Measurements from ENCODE around the gene SLC44A3. TPM values are rescaled to one million over a fixed set of nuclear protein-coding genes. Genes with fewer than 3 reads are reported as not detected.

The SLC44A3 gene
- total and polyA plus RNA-seq, 2 of the 4 experiments (the other 2 are of a cell fraction): 0.31 to 0.54 TPM

- Histone ChIP-seq H3K23ac (ENCODE audit: low read depth, low read length) (no peak overlapping the region), H2BK5ac (ENCODE audit: low read depth, low read length, poor library complexity, severe bottlenecking) (no peak overlapping the region), H2AK9ac (replicated peaks; ENCODE audit: low read depth, low read length, poor library complexity) (no peak overlapping the region), H2BK120ac (ENCODE audit: low read depth, low read length) (peak overlapping the region; percentile 0; the same call in 1 of the 2 replicates), H4K20me1 (ENCODE audit: insufficient read depth, low read length) (no peaks in the 10 kb centered on the region; the same call in 1 of the 2 replicates), H3K9ac (ENCODE audit: low read depth, low read length) (no peak overlapping the region), H2BK20ac (ENCODE audit: low read depth, low read length) (peak overlapping the region; percentile 65), H3K36me3 (ENCODE audit: control insufficient read depth, insufficient read depth, low read length) (no peaks in the 10 kb centered on the region), H4K5ac (ENCODE audit: low read depth, low read length) (no peak overlapping the region), H3K9me1 (ENCODE audit: insufficient read depth, low read length) (peaks cover 21% of the 10 kb centered on the region), H4K8ac (ENCODE audit: low read depth in 2 of 2, low read length in 2 of 2) (0 out of 4 replicates have a peak overlapping the region, but pooled peaks of 1 of the 2 experiments have one; percentile 19), H3K27ac (ENCODE audit: insufficient read depth, low read length) (no peak overlapping the region), H3K4me1 (ENCODE audit: control insufficient read depth, insufficient read depth, low read length) (peaks cover 13% of the 10 kb centered on the region), H3K56ac (ENCODE audit: extremely low read depth, insufficient read depth, low read length) (no peak overlapping the region), H3K79me1 (ENCODE audit: low read depth in 1 of 2, low read length in 2 of 2) (peaks cover 0 to 23% of the 10 kb centered on the region in 2 experiments; a peak in 2 of 4 replicates), H3K4me3 (ENCODE audit: insufficient read depth, low read depth, low read length) (no peak overlapping the region), H3K4ac (ENCODE audit: low read depth, low read length) (peak overlapping the region; percentile 56; the same call in 1 of the 2 replicates), H3K27me3 (ENCODE audit: control insufficient read depth, insufficient read depth, low read length) (no peaks in the 10 kb centered on the region), H3K18ac (ENCODE audit: low read depth, low read length) (no peak overlapping the region), H3K14ac (replicated peaks; ENCODE audit: low read depth, low read length) (no peak overlapping the region), H2AFZ (replicated peaks; ENCODE audit: low read length, poor library complexity) (peak overlapping the region; percentile 65), H3K4me2 (ENCODE audit: low read depth, low read length) (no peak overlapping the region), H2BK15ac (ENCODE audit: low read depth, low read length) (peak overlapping the region; percentile 51; the same call in 1 of the 3 replicates), H3K9me3 (ENCODE audit: control insufficient read depth, insufficient read depth, low read length) (no peaks in the 10 kb centered on the region), H4K91ac (ENCODE audit: insufficient read depth, low read depth, low read length) (peak overlapping the region; percentile 5; the same call in 1 of the 2 replicates), H2AK5ac (ENCODE audit: low read depth, low read length) (peak overlapping the region; percentile 74; the same call in 1 of the 2 replicates)
- no CpG with 5 or more reads among the region's 2 CpGs for WGBS, 2 experiments (ENCODE audit: extremely low coverage in 2 of 2, insufficient read length in 1 of 2)
- peak; percentile 45 for DNase-seq
- dilution Hi-C loops (cut with HindIII; ENCODE audit: low sequenced_read_pairs, unreplicated experiment) (no loop called here), in situ Hi-C loops (cut with MboI; ENCODE audit: low sequenced_read_pairs) (loop anchor here (5.0 kb wide), 1 partner anchor 49 kb away; no protein-coding TSS in a partner anchor), intact Hi-C loops (cut with micrococcal nuclease) (no loop called here)
- BruUV-seq (replicated peaks): no TSS peak
- peak; percentile 18; the same call in 1 of the 2 replicates for ATAC-seq (ENCODE audit: low read depth)
- POLR2A ChIA-PET (ENCODE audit: unreplicated experiment): interaction anchor here (0.6 kb wide), 1 partner anchor 65 kb away, joined by 5 read pairs; no protein-coding TSS in a partner anchor
- CTCF ChIA-PET: no interaction called here
- no peak for TF ChIP-seq POLR2A (IDR thresholded peaks at IDR 0.05; ENCODE audit: low read depth, low read length)
- TF ChIP-seq RFX5 (IDR thresholded peaks at IDR 0.05; ENCODE audit: low read depth, low read length): no peak
- TF ChIP-seq CHD1 (IDR thresholded peaks at IDR 0.05; ENCODE audit: low read depth, low read length): no peak
- TF ChIP-seq CTCF (conservative IDR thresholded peaks at IDR 0.05; ENCODE audit: low read depth, low read length): no peak
- TF ChIP-seq NFE2L2 (IDR thresholded peaks at IDR 0.05; ENCODE audit: low read depth, low read length): no peak
- no peak for TF ChIP-seq USF2 (IDR thresholded peaks at IDR 0.05; ENCODE audit: low read depth, low read length)
- no peak for TF ChIP-seq MAFK (IDR thresholded peaks at IDR 0.05; ENCODE audit: low read depth, low read length)
- no peak for TF ChIP-seq FOS (IDR thresholded peaks at IDR 0.05; ENCODE audit: low read depth, low read length)
- TF ChIP-seq CEBPB (IDR thresholded peaks at IDR 0.05; ENCODE audit: low read depth, low read length): no peak
- TF ChIP-seq, protein P1, sequence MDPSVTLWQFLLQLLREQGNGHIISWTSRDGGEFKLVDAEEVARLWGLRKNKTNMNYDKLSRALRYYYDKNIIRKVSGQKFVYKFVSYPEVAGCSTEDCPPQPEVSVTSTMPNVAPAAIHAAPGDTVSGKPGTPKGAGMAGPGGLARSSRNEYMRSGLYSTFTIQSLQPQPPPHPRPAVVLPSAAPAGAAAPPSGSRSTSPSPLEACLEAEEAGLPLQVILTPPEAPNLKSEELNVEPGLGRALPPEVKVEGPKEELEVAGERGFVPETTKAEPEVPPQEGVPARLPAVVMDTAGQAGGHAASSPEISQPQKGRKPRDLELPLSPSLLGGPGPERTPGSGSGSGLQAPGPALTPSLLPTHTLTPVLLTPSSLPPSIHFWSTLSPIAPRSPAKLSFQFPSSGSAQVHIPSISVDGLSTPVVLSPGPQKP (IDR thresholded peaks at IDR 0.05; ENCODE audit: borderline replicate concordance, low read depth, low read length): no peak
- no peak for TF ChIP-seq RCOR1 (IDR thresholded peaks at IDR 0.05; ENCODE audit: insufficient replicate concordance, low read length)
- no peak for TF ChIP-seq BHLHE40 (IDR thresholded peaks at IDR 0.05; ENCODE audit: low read depth, low read length)
- TF ChIP-seq MXI1 (IDR thresholded peaks at IDR 0.05; ENCODE audit: borderline replicate concordance, low read depth, low read length): no peak
- TF ChIP-seq MAZ (IDR thresholded peaks at IDR 0.05; ENCODE audit: borderline replicate concordance, low read depth, low read length): no peak
- TF ChIP-seq SMC3 (IDR thresholded peaks at IDR 0.05; ENCODE audit: low read depth, low read length): no peak
Observed at GRCh38 chr1:94858276-94858675, 38.1 kb downstream of the SLC44A3 start.

All from IMR-90 (cell line).